Mesothelial cell of epicardium (in vitro differentiated cells): ENCODE results near the gene DSCAM. TPM values are rescaled to one million over a fixed set of nuclear protein-coding genes. Genes with fewer than 3 reads are reported as not detected.

Source experiments
- DNase-seq, 2 experiments: peaks; one replicate each; pipeline ENCODE4 v3.0.0; 2021; ENCODE audit warnings: low spot score in 2 of 2; ENCODE audit not compliant: unreplicated experiment in 2 of 2
- H3K27ac Mint-ChIP-seq: 2 replicates; pipeline ENCODE4 v1.8.0; 2021; ENCODE audit warnings: mixed read lengths
- H3K27me3 Mint-ChIP-seq: 2 replicates; pipeline ENCODE4 v1.8.0; 2021; ENCODE audit warnings: low read depth, mixed read lengths
- H3K36me3 Mint-ChIP-seq: 2 replicates; pipeline ENCODE4 v1.8.0; 2021; ENCODE audit warnings: mixed read lengths
- H3K4me1 Mint-ChIP-seq: 2 replicates; pipeline ENCODE4 v1.8.0; 2021; ENCODE audit warnings: mixed read lengths
- H3K4me3 Mint-ChIP-seq: 2 replicates; pipeline ENCODE4 v1.8.0; 2021; ENCODE audit warnings: mild to moderate bottlenecking, moderate library complexity, mixed read lengths
- H3K9me3 Mint-ChIP-seq: 2 replicates; pipeline ENCODE4 v1.8.0; 2021; ENCODE audit warnings: mixed read lengths
- total RNA-seq: library from RNA; stranded (reverse); gene quantifications from 3 replicates; pipeline ENCODE4 v1.2.1, GENCODE V29; 2021
- TF ChIP-seq, protein P1 (sequence below): fragments of 200-600 bp; sonication (generic); IDR thresholded peaks from one replicate; pipeline ENCODE4 v1.5.0; 2021; ENCODE audit warnings: antibody characterized with exemption; ENCODE audit not compliant: unreplicated experiment

The DSCAM gene
- total RNA-seq, 1 donor from 2014 or later = not detected

GRCh38 chr21:40512590-40512989 lies 334.4 kb downstream of the DSCAM start:
- H3K27ac Mint-ChIP-seq = no peak overlapping the region
- H3K4me3 Mint-ChIP-seq = no peak overlapping the region
- H3K27me3 Mint-ChIP-seq = no peaks in the 10 kb centered on the region
- H3K4me1 Mint-ChIP-seq = peaks cover 3% of the 10 kb centered on the region
- TF ChIP-seq, protein P1, sequence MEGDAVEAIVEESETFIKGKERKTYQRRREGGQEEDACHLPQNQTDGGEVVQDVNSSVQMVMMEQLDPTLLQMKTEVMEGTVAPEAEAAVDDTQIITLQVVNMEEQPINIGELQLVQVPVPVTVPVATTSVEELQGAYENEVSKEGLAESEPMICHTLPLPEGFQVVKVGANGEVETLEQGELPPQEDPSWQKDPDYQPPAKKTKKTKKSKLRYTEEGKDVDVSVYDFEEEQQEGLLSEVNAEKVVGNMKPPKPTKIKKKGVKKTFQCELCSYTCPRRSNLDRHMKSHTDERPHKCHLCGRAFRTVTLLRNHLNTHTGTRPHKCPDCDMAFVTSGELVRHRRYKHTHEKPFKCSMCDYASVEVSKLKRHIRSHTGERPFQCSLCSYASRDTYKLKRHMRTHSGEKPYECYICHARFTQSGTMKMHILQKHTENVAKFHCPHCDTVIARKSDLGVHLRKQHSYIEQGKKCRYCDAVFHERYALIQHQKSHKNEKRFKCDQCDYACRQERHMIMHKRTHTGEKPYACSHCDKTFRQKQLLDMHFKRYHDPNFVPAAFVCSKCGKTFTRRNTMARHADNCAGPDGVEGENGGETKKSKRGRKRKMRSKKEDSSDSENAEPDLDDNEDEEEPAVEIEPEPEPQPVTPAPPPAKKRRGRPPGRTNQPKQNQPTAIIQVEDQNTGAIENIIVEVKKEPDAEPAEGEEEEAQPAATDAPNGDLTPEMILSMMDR = peak; percentile 61
- H3K9me3 Mint-ChIP-seq = no peaks in the 10 kb centered on the region
- DNase-seq = no peak
- H3K36me3 Mint-ChIP-seq = no peaks in the 10 kb centered on the region

DNA sequence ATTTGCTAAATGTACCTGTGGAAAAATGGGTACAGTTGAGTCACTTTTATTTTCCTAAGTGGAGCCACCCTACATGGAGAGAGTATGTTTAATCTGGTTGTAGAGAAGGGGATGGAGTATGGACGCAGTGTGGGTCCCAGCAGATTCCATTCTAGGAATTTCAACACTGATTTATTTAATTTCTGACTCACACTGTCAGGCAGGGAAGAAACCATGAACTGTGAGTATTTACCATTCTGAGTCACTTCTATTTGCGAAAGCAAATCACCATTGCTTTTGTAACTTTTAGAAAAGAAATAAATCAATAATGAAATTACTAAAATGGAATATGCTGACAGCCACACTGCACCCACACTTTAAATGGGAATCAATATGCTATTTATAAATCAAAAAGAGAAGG lies 339.0 kb downstream of the DSCAM start:
- H3K4me1 Mint-ChIP-seq = no peaks in the 10 kb centered on the region
- no peak for DNase-seq
- H3K4me3 Mint-ChIP-seq = no peak overlapping the region
- TF ChIP-seq, protein P1 = no peak
- no peak overlapping the region for H3K27ac Mint-ChIP-seq
- peaks cover 12% of the 10 kb centered on the region for H3K27me3 Mint-ChIP-seq
- H3K36me3 Mint-ChIP-seq = no peaks in the 10 kb centered on the region
- H3K9me3 Mint-ChIP-seq = no peaks in the 10 kb centered on the region

DNA sequence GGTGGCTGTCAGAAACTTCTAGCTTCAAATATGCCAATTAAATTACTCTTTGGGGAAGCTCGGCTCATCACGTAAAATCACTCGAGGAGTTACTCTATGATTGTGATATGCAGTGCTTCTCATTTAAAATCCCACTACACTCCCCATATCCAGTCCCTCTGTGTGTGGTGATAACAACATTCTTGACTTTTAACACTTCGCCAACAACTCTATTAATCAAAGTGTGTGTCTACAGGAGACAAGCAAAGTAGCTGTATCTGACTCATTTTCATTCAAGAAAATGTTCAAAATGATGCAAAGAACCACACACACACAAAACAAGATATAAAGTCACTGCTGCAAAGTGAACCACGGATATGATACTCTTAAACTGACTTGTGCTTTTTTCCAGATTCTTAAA lies 341.3 kb downstream of the DSCAM start:
- no peaks in the 10 kb centered on the region for H3K4me1 Mint-ChIP-seq
- peaks cover 17% of the 10 kb centered on the region for H3K27me3 Mint-ChIP-seq
- no peaks in the 10 kb centered on the region for H3K36me3 Mint-ChIP-seq
- no peak overlapping the region for H3K27ac Mint-ChIP-seq
- DNase-seq = no peak
- H3K9me3 Mint-ChIP-seq = no peaks in the 10 kb centered on the region
- TF ChIP-seq, protein P1 = no peak
- H3K4me3 Mint-ChIP-seq = no peak overlapping the region

- no peak for DNase-seq
- H3K27me3 Mint-ChIP-seq = peaks cover 22% of the 10 kb centered on the region
- H3K4me3 Mint-ChIP-seq = no peak overlapping the region
- no peaks in the 10 kb centered on the region for H3K36me3 Mint-ChIP-seq
- no peak overlapping the region for H3K27ac Mint-ChIP-seq
- H3K4me1 Mint-ChIP-seq = no peaks in the 10 kb centered on the region
- no peaks in the 10 kb centered on the region for H3K9me3 Mint-ChIP-seq
- TF ChIP-seq, protein P1 = no peak
Observed at GRCh38 chr21:40505244-40505643, 341.7 kb downstream of the DSCAM start.

- Mint-ChIP-seq H3K27me3 (peaks cover 23% of the 10 kb centered on the region), H3K27ac (no peak overlapping the region), H3K4me3 (no peak overlapping the region), H3K36me3 (no peaks in the 10 kb centered on the region), H3K4me1 (no peaks in the 10 kb centered on the region), H3K9me3 (no peaks in the 10 kb centered on the region)
- TF ChIP-seq, protein P1 = no peak
- no peak for DNase-seq
Observed at GRCh38 chr21:40504825-40505224, 342.1 kb downstream of the DSCAM start.

- no peaks in the 10 kb centered on the region for H3K36me3 Mint-ChIP-seq
- no peaks in the 10 kb centered on the region for H3K4me1 Mint-ChIP-seq
- H3K4me3 Mint-ChIP-seq = no peak overlapping the region
- DNase-seq = no peak
- H3K27ac Mint-ChIP-seq = no peak overlapping the region
- H3K9me3 Mint-ChIP-seq = peaks cover 22% of the 10 kb centered on the region
- TF ChIP-seq, protein P1 = no peak
- peaks cover 16% of the 10 kb centered on the region for H3K27me3 Mint-ChIP-seq
Observed at GRCh38 chr21:40496116-40496515, 350.8 kb downstream of the DSCAM start.
